Mucosa of descending colon (tissue), 3 donors: ENCODE data around the gene MIAT. TPM values are rescaled to one million over a fixed set of nuclear protein-coding genes. Genes with fewer than 3 reads are reported as not detected.

ENCODE experiments used
- ATAC-seq: fragments of 200-7000 bp; cut with Tn5 transposase; one replicate; pipeline ENCODE4 v1.9.1; 2020; ENCODE audit warnings: mild to moderate bottlenecking, moderate library complexity
- DNase-seq, 3 donors: peaks; one replicate each; pipeline ENCODE4 v3.0.0-alpha.2; 2020
- H3K36me3 ChIP-seq: fragments of 200-600 bp; one replicate; pipeline ENCODE4 v1.8.0; 2021; ENCODE audit warnings: low read depth, mild to moderate bottlenecking
- H3K4me1 ChIP-seq: fragments of 200-600 bp; one replicate; pipeline ENCODE4 v1.8.0; 2021; ENCODE audit warnings: low read depth, mild to moderate bottlenecking
- H3K4me3 ChIP-seq: fragments of 200-600 bp; one replicate; pipeline ENCODE4 v1.8.0; 2021; ENCODE audit warnings: mild to moderate bottlenecking
- H3K9me3 ChIP-seq: fragments of 200-600 bp; one replicate; pipeline ENCODE4 v1.8.0; 2021; ENCODE audit warnings: mild to moderate bottlenecking
- intact Hi-C, 2 donors: fragments of 100-400 bp; cut with DNase I in 1 of 2; cut with micrococcal nuclease in 1 of 2; formaldehyde crosslinking; loops; one replicate each; pipeline versions ENCODE4 v1.11.0 to v1.11.1; 2022; cut with DNase I, micrococcal nuclease
- total RNA-seq, 3 donors: library from RNA; stranded (reverse); fragmentation: NEBNext Ultra II Directional in 2 of 3; extraction: Animal tissue kit (Norgen Biotek cat#: 25700) in 2 of 3; gene quantifications; one replicate each; pipeline versions ENCODE4 v1.2.1 to v1.2.4, GENCODE V29; 2021 to 2023
- TF ChIP-seq, protein P1 (sequence below): fragments of 200-600 bp; IDR thresholded peaks from one replicate; pipeline ENCODE4 v1.8.0; 2022; ENCODE audit warnings: antibody characterized with exemption, mild to moderate bottlenecking
- donor health status: DM: no; HTN: no; CAD: no; lungs with moderate emphysema.
- donor health status: DM: no; HTN: no; CAD: no.
- donor health status: DM: no; HTN: yes; CAD: no.

Gene MIAT
- total RNA-seq, 3 donors from 2014 or later, result 3.3 to 7.1 (median 3.5) TPM

DNA sequence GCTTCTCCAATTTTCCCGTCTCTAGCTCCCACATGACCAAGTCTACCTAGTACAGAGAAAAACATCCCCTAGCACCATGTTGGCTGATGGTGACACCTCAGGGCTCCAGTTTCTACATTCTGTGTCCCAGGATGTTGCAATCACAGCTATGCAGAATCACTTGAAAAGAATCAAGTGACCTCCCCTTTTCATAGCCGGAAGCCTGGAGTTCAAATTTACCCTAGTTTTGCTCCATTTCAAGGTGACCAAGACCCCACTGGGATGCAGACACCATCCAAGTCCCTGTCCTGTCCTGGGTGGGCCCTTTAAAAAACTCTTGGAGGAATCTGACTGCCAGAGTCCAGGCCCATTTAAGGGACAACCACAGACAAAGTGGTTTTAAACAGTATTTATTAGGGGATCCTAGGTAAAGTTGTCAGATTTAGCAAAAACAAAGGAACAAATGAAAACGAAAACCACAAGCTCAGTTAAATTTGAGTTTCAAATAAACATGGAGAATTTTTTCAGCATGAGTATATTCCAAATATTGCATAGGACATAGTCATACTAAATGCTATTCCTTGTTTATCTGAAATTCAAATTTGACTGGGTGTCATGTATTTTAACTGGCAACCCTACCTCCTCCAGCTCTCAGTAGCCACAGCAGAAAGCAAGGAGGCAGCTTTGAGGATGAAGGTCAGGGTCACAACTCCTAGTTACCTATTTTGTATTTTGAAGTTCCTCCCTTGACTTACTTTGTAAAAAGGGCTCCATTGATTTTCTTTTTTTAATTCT lies 52.4 kb downstream of the MIAT start:
- Histone ChIP-seq H3K36me3 (no peaks in the 10 kb centered on the region), H3K9me3 (peaks cover 5% of the 10 kb centered on the region), H3K4me3 (no peak overlapping the region), H3K4me1 (no peaks in the 10 kb centered on the region)
- no peak for DNase-seq
- no peak for ATAC-seq
- TF ChIP-seq, protein P1, sequence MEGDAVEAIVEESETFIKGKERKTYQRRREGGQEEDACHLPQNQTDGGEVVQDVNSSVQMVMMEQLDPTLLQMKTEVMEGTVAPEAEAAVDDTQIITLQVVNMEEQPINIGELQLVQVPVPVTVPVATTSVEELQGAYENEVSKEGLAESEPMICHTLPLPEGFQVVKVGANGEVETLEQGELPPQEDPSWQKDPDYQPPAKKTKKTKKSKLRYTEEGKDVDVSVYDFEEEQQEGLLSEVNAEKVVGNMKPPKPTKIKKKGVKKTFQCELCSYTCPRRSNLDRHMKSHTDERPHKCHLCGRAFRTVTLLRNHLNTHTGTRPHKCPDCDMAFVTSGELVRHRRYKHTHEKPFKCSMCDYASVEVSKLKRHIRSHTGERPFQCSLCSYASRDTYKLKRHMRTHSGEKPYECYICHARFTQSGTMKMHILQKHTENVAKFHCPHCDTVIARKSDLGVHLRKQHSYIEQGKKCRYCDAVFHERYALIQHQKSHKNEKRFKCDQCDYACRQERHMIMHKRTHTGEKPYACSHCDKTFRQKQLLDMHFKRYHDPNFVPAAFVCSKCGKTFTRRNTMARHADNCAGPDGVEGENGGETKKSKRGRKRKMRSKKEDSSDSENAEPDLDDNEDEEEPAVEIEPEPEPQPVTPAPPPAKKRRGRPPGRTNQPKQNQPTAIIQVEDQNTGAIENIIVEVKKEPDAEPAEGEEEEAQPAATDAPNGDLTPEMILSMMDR, result no peak
- intact Hi-C loops, result no loop called here

DNA sequence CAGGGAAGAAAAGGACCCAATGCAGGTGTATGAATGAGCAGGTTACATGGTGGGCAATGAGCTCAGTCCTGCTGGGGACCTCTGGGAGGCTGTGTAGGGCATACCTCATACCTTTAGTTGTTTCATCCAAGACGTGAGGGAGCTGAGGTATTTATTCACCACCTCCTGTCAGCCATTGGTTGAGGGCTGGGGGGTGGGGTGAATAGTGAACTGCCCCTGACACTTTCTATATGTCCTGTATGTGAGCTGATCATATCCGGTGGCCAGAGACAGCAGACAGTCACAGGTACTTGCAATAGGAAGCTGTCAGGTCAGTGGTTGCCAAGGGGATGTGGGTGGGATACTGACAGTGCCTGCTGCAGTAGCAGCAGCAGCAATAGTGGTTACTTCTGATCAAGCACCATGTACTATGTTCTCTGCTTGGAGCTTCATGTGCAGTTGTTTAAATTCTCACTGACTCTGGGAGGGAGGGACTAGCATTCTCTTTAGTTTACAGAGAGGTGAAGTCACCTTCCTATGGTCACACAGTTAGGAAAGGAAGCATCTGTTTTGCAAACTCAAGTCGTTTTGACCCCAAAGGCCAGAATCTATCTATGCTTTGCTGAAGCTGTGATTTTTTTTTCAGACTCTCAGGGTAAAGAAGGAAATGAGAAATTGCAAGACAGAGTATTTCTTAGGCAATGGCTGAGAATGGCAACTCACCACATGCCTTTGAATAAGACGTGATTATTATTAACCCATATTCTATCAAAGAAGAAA lies 54.0 kb downstream of the MIAT start:
- H3K36me3 ChIP-seq, result no peaks in the 10 kb centered on the region
- H3K4me3 ChIP-seq, result no peak overlapping the region
- TF ChIP-seq, protein P1, result no peak
- ATAC-seq (peak; percentile 35), DNase-seq (no peak)
- H3K9me3 ChIP-seq, result peaks cover 5% of the 10 kb centered on the region
- intact Hi-C loops, result no loop called here
- H3K4me1 ChIP-seq, result no peaks in the 10 kb centered on the region

DNA sequence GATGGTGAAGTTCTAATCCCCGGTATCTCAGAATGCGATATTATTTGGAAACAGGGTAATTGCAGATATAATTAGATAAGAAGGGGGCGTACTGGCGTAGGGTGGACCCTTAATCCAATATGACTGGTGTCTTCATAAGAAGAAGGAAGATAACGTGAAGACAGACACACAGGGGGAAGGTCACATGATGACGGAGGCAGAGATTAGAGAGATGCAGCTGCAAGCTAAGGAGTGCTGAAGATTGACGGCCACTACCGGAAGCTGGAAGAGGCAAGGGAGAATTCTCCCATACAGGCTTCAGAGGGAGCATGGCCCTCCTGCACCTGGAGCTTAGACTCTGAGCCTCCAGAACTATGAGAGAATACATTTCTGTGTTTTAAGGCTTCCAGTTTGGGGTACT lies 54.8 kb downstream of the MIAT start:
- intact Hi-C loops, result no loop called here
- H3K36me3 ChIP-seq, result no peaks in the 10 kb centered on the region
- no peak overlapping the region for H3K4me3 ChIP-seq
- no peaks in the 10 kb centered on the region for H3K4me1 ChIP-seq
- ATAC-seq, result no peak
- TF ChIP-seq, protein P1, result no peak
- DNase-seq, result no peak
- no peaks in the 10 kb centered on the region for H3K9me3 ChIP-seq

DNA sequence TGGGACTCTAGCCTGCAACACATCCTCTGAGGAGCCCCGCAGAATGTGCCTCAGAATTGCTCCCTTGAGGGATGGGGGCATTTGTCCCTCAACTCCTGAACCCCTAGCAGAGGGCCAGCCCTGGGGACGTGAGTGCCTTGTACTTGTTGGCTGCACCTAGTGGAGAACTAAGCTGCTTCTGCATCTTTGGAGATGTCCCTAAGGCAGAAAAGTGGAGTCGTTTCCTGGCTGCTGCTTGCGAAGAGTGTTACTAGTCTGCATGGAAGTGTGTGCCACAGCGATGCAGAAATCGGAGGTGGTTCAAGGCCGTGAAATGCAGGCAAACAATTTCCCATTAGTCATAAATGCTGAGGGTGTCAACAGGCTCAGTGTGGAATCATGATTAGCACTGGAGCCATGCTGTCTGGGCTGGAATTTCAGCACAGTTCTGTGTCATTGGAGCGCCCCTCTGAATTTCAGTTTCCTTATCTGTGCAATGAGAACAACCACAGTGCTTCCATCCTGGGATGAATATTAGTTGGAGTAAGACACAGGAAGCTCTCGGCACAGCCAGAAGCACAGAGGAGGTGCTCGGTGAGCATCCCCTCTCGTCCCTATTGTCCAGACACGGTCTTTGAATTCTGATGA lies 56.5 kb downstream of the MIAT start:
- no peak for ATAC-seq
- H3K4me1 ChIP-seq, result no peaks in the 10 kb centered on the region

DNA sequence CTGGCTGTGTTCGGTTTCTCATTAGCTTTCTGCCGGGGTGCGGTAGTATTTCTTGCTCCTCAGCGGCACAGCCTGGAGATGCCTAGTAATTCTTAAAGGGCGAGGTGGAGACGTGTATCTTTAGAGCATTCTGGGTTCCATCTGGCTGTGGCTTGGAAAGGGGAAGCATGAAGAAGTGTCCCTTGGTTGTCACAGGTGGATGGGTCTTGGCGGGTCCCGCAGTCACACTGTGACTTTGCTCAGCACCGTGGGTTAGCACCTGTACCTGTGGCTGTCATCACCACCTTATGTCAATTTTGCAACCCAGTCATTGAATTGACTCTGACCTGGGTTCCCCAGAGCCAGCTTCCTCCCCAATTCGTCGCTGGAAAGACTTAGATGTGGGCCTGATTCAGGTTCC lies 57.6 kb downstream of the MIAT start:
- DNase-seq (no peak), ATAC-seq (no peak)
- Histone ChIP-seq H3K36me3 (no peaks in the 10 kb centered on the region), H3K4me1 (no peaks in the 10 kb centered on the region), H3K4me3 (no peak overlapping the region), H3K9me3 (no peaks in the 10 kb centered on the region)
- intact Hi-C loops, result no loop called here
- TF ChIP-seq, protein P1, result no peak

More for the DNA sequence above, 56.5 kb downstream of the MIAT start:
- Histone ChIP-seq H3K9me3 (no peaks in the 10 kb centered on the region), H3K36me3 (no peaks in the 10 kb centered on the region), H3K4me3 (no peak overlapping the region)
- TF ChIP-seq, protein P1, result no peak
- intact Hi-C loops, result no loop called here
- no peak for DNase-seq
